GM19240 (cell line): ENCODE results near the gene RAB8A.

Source experiments
- DNase-seq: peaks from one replicate; pipeline ENCODE4 v3.0.0; 2011; ENCODE audit warnings: low spot score; ENCODE audit not compliant: insufficient read length

Gene RAB8A

DNA sequence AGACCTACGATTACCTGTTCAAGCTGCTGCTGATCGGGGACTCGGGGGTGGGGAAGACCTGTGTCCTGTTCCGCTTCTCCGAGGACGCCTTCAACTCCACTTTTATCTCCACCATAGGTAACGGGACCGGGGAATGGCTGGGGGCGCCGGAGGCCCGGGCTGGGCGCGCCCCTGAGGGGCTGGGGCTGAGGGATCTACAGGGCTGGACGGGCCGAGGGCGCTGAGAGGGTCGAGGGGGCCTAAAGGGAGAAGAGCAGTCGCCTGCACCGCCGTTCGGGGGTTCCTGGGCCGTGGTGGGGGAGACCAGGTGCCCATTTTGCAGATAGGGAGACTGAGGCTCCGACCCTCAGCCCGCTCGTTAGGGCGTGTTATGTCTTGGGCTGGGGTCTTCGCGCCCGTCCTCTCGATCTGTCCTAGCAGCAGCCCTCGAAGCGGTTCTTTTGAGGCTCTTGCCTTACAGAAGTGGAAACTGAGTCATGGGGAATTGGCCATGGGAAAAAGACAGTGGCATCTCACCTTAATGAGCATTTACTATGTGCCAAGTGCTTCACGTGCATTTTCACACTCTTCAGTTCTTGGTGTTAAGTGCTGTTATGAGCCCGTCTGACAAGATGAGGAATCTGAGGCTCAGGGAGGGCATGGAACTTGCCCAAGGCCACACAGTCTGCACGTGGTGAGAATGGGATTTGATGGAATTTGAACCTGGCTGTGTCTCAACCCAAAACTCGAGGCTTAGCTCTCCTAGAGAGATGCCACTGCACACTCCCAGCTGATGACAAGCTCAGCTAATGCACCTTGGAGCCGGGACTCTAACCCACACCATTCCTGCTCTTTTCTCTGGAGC lies 442 bp downstream of the RAB8A start:
- no peak for DNase-seq

DNA sequence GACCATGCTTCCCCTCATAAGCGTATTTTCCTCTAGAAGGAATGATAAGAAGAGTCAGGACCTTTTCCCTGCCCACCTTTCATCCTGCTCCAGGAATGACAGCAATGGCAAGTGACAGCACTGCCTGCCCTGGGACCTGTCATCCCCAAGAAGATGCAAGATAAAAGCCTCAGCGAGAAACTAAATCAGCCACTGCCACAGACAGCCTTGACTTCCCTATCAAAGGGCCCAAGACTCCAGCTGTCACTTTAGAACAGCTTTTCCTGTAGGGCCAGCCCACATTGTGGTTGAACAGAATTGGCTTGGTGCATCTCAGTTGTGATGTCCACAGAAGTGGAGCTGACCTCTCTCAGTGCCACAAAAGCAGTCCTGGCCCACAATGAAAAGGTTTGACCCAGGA lies 1.1 kb downstream of the RAB8A start:
- no peak for DNase-seq

DNA sequence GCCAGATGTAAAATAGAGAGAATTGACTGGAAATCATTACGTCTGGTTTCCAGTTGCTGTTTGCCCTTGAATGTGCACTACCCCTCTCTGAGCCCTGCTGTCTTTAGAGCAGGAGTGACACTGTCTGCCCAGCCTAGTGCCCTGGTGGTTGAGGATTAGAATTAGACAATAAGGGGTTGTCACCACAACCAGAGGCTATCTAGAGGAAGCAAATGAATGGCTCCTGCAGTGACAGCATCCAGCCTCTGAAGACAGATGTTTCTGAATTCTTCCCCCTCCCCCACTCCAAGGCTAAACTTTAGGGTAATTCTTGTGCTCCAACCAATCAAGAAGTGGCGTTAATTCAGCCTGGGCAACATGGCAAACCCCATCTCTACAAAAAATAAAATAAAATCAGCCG lies 2.0 kb downstream of the RAB8A start:
- no peak for DNase-seq

DNA sequence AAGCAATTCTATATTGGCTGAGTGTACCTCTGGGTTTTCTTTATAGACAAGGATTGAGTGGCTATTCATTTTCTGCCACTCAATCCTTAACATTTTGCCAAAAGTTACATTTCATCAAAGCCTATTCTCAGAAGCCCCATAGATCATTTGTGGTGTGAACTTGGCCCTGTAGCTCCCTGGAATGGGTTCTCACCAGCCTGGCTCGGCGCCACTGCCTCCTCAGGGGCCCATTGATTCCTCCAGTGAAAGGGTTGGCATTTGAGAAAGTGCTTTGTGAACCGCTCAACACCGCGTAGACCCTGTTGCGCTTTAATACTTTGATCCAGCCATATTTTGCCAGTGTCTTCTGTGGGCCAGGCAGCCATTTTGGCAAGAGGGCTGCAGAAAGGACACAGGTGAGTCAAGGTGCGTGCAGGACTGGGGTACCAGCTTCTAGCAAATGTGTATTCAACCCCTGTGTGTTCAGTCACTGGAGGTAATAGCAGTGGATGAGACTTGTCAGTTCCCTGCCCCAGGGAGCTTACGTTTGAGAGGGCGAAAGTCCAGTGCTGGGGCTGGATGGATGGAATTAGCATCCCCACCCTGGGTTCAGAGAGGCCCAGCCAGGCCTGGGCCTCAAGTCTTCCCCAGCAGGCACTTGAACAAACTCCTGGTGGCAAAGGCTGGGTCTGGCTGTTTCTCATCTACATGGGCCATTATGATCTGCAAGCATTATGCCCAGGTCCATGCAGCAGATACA lies 3.8 kb downstream of the RAB8A start:
- DNase-seq = no peak

DNA sequence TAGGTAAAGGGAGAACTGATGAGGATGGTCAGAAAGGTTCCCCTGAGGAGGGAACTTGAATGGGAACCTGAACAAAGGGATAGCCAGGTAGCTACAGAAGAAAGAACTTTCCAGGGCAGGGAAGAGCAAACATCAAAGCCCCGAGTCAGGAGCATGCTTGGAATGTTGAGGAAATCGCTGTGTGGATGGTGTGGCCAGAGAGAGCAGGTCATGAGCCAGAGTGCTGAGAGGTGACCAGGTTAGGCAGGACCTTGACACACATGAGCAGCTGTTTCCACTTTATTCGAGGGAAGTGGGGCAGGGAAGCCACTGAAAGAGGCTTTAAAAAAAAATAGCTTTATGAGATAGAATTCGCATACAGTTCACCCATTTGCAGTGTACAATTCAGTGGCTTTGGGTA lies 4.4 kb downstream of the RAB8A start:
- DNase-seq = no peak

DNA sequence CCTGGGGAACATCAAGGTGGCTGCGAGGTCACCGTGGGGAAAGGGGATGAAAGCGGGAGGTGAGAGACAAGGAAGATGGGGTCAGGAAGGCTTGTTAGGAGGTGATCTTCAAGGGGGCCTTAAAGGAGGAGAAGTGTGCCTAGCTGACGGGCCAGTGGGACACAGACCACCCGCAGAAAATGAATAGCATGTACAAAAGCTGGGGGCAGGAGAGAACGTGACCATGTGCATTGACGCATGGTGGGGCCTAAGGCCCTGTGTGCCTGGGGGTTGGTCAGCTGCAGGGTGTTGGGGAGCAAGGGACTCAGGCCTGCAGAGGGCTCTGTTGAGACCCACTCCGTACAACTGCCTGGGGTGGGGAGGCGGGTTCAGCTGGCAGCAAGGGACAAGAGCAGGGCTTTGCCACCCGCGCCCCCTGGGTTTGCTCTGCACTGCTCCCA lies 5.9 kb downstream of the RAB8A start:
- peak; percentile 42 for DNase-seq

DNA sequence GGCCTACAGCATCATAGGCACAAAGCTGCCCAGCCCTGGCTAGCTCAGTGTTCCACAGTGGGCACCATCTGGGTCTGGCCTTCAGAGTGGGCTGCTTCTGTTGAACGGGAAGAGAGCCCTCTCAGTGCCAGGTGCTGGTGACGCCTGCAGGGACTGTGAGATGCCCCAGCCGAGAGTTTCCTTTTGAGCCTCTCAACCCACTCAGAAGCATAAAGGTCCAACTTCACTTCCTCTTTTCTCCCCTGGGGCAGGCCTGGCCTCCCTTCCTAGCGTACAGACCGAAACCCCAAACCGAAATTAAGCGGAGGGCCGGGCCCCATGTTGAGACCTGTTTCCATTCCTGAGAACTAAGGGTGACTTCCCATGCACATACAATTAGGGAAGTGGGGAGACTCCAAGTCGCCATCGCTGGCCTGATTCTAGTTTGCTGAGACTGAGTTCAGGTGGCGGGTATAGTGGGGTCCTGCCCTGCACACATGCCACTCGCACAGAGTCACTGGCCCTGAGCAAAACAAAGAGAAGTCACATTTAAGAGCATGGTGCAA lies 6.9 kb downstream of the RAB8A start:
- DNase-seq = peak; percentile 89

DNA sequence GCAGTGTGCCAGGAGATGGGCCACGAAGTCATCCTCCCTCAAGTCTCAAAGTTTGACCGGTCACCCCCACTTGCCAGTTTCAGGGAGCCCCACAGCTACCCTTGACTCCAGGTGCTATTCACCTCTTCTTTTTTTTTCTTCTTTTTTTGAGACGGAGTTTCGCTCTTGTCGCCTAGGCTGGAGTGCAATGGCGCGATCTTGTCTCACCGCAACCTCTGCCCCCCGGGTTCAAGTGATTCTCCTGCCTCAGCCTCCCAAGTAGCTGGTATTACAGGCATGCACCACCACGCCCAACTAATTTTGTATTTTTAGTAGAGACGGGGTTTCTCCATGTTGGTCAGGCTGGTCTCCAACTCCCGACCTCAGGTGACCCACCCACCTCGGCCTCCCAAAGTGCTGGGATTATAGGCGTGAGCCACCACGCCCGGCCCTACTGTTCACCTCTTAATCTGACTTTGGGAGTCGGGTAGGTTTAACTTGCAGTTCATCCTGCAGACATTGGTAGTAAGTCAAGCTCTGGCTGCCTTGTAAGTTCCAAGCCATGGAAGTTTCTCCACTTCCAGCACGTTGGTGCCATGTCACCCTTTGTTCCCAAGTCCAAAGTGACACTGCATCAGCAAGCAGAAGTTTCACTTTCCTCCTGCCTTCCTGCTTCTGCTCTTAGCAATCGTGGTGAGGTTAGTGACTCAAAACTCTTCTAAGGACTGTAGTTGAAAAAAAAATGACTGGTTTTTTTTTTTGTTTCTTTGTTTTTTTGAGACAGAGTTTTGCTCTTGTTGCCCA lies 7.6 kb downstream of the RAB8A start:
- DNase-seq = peak; percentile 43

DNA sequence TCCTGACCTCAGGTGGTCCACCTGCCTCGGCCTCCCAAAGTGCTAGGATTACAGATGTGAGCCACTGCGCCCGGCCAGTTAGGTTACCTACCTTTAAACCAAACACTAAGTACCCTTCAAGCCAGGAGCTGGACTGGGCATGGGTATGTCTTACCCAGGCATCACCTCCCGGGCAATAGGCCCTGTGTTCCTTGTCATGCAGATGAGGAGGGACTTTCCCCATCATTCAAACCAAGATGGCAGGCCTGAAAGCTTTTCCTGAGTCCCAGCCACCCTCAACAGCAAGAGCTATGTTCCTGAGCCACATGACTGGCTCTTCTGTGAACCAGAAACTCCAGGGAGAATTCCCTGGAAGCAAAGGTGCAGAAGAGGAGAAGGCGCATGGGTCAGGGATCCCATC lies 9.5 kb downstream of the RAB8A start:
- no peak for DNase-seq

DNA sequence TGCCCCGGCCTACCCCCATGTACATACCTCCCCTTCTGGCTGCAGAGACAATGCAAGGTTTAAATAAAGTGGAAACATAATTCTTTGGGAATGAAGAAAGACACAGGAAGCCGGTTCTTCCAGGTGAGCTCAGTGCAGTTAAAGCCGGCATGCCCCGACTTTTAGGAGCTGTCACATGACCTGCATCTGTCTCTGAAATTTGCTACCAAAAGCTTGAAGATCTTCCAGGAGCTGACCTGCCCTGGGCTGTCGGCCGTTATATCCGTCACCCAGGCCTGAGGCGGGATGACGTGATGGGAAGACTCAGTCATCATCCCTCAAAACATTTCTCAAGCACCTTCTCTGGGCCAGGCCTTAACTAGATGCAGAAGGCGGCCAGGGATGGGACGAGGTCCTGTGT lies 10.3 kb downstream of the RAB8A start:
- DNase-seq = no peak

DNA sequence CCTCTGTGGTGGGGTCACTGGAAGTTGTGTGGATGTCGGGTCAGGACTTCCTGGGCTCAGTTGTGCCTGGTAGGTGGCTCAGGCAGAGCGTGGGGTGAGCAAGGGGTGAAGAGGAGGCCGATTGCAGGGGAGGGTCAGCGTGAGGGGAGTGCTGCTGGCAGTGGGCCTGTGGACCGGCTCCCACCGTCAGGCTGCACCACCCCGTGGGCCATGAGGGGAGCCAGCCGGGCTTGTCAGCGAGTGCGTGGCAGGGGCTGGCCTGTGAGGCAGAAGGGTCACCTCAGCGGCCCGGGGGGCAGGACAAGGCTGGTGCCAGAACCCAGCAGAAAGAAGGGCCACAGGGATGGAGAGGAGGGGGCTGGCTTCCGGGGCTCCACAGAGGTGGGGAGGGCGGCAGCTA lies 13.3 kb downstream of the RAB8A start:
- DNase-seq = no peak

DNA sequence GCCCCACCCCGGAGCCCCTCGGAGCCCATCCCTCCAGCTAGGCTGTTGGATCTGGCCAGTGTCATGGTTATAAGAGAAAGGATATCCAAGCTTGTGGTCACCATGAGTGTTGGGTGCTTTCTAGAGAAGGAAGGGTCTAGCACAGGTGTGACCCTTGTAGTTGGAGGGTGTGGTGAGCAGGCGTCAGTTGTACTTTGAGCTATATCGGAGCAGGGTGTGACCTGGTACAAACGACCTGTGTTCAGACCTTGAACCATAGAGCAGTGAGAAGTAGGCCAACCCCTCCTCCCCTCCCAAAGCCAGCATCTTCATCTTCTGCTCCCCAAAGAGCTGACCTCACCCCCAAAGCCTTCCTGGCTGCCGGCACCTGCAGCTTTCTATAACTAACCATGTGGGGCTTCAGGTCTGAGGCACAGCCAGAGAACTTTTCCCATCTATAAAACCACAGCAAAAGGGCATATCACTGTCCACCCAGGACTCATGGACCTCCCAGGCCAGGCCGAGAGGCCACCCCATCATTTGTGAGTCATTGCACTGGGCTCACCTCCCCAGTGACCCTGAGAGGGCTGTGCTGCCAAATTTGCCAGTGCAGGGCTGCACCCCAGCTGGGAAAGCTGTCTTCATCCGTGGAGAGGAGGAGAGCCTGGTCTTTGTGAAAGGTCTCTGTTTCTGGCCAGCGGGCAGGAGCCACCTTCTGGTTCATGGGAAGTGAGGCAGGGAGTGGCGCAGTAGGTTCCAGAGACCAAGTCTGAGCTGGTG lies 14.2 kb downstream of the RAB8A start:
- no peak for DNase-seq

DNA sequence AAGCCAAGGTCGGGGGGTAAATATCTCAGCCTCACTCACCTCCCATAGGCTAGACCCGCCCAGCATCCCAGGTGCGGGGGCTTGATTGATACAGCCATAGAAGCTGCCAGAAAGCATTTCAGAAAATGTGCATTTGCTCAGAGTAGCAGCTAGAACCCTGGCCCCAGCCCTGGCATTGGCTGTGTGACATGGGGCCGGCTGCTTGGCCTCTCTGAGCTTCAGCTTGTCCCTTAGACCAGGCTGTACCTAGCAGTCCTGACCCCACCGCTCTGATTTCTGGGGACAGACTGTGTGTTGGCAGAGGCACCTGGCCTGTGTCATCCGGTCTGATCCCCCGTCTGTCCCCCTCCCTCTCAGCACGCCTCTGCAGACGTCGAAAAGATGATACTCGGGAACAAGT lies 15.4 kb downstream of the RAB8A start:
- DNase-seq = no peak

DNA sequence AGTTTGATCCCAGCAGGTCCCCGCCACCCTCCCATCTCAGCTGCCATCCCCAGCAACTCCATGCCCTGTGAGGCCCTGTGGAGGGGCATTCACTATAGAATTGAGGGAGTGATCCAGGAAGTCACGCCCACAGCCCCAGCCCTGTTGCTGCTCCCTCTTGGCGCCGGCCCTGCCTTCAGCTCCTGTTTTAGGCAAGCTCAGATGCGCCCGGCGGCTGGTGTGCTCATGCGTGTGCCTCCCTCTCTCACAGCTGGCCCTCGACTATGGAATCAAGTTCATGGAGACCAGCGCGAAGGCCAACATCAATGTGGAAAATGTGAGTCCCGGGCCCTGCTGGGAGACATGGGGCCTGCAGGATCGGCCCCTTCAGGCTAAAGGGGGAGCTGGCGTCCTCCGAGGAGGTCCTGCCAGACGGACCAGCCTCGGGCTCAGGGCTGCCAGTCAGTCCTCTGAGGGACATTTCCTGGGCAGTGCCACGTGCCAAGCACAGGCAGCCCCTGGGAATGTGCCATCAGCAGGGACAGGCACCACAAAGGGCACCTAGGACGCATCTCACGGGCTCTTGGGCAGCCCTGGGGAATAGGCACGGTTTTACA lies 16.2 kb downstream of the RAB8A start:
- no peak for DNase-seq

DNA sequence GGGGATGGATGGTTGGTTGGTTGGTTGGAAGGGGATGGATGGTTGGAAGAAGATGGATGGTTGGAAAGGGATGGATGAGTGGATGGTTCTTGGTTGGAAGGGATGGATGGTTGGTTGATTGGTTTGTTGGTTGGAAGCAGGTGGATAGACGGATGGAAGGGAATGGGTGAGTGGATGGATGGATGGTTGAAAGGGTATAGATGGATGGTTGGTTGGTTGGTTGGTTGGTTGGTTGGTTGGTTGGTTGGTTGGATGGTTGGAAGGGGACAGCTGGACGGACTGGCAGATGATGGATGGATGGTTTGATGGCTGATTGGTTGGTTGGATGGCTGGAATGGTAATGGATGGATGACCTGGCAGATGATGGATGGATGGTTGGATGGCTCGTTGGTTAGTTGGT lies 20.0 kb downstream of the RAB8A start:
- no peak for DNase-seq

DNA sequence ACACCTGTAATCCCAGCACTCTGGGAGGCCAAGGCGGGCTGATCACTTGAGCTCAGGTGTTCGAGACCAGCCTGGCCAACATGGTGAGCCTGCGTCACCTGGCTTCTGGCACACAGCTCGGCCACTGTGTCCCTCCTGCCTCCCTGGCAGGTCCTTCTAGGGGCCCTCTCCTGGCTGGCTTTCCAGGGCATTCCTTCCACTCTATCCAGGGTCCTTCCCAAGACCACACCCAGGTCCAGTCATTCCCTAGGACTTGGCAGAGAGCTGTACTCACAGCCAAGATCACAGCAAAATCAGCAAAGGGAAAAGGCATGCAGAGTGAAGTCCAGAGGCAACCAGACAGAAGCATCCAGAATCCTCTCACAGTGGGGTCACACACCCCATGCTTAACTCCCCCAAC lies 22.1 kb downstream of the RAB8A start:
- no peak for DNase-seq

DNA sequence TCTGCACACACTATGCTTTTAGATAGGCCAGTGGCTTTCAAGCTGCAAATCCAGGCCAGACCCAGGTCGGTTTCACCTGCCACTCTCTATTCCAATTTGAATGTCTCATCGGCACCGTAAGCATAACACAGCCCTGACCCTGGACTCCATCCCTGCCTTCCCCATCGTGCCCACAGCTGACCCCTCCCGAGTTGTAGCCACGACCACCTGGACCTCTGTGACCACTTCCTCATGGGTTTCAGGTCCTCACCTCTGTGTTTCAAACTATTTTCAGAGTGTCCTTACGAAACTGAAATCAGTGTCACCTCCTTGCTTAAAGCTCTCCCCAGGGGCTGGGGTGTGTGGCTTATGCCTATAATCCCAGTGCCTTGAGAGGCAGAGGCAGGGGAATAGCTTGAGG lies 22.8 kb downstream of the RAB8A start:
- DNase-seq = peak; percentile 53

DNA sequence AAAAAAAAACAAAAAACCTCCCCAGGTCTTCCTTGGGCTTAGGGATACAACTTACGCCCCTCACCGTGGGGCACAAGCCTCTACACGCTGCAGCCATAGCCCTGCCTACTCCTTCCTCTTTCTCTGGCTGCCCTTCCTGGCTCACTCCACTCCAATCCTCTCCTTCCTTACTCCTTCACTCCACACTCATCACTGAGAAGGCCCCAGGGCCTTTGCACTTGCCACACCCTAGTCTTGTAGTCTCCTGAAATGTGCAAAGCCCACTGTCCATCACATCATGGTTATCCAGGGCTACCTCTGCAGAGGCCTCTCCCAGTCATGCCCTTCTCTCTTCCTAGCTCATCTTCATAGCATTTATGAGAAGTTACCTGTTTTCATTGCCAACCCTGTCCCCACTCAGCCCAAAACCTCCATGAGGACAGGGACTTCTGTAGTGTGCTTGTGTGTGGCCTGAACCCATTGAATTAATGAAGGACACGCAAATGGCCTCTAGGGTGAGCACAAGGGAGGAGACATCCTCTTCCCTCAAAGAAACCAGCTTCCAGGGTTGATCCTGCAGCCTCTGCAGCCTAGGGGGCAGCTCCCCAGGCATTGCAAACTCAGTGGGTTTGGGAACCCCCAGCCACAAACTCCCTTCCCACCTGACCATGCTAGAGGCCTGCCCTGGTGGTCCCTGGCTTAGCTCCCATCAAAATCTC lies 23.9 kb downstream of the RAB8A start:
- DNase-seq = no peak

DNA sequence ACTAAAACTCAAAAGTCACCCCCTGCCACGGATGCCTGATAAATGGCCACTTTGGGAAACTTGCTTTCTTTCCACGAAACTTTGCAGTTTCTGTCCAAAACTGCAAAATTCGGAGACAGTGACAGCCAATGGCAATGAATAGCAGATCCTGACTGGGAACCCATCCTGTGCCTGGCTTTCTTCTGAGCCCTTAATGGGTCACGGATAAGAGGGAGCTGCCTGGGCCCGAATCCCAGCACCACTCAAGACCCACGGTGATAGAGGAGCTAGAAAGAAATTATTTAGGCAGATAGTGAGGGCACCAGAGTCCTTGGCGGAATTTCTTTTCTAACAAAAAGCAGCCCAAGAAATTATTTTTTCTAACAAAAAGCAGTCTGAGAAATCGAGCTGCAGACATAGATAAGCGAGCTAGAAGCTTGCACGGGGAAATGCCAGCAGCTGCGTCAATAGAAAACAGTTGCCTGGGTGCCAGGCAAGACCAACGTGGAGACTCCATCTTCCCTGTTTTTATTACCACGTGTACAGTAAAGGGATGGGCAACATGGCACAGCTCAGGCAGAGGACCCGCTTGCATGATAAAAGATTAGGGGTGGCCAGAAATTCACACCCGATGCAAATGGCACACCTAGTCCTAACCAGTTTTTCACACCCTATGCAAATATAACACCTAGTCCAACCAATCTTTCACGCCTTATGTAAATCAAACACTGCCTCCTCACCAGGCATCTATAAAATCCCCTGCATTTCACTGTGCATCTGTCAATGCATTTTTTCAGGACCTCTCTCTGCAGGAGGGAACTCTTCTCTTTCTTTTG lies 24.7 kb downstream of the RAB8A start:
- DNase-seq = no peak
